ENCODE results near the gene NIM1K. TPM values are rescaled to one million over a fixed set of nuclear protein-coding genes. Genes with fewer than 3 reads are reported as not detected.

Gene NIM1K
- total RNA-seq, 4 donors from 2014 or later: 0.32 TPM; not detected in 3

- no peak for DNase-seq
- Histone ChIP-seq H3K27ac (no peak overlapping the region), H3K4me1 (peaks cover 0 to 14% (median 3%) of the 10 kb centered on the region in 4 donors), H3K4me3 (no peak overlapping the region), H3K9me3 (no peaks in the 10 kb centered on the region), H3K36me3 (no peaks in the 10 kb centered on the region), H3K27me3 (no peaks in the 10 kb centered on the region)
- in situ Hi-C loops (cut with MboI; ENCODE audit: low pct_ligation_motif_present in 1 of 4, low pct_unique_long_range_greater_than_20kb in 1 of 4, low sequenced_read_pairs in 3 of 4) (no loop called here), intact Hi-C loops (cut with DNase I; ENCODE audit: low total_unique reads) (no loop called here)
- no peak for TF ChIP-seq POLR2AphosphoS5 (IDR thresholded peaks at IDR 0.05)
- TF ChIP-seq EP300 (IDR thresholded peaks at IDR 0.05; ENCODE audit: low read depth): no peak
- no peak for TF ChIP-seq POLR2A (IDR thresholded peaks at IDR 0.05)
- TF ChIP-seq CTCF (IDR thresholded peaks at IDR 0.05): no peak
- 74 to 100% methylated on average over 1 to 6 of the region's 6 CpGs for WGBS, 2 donors (ENCODE audit: low coverage in 1 of 2)
Observed at GRCh38 chr5:43210570-43210969, 18.5 kb downstream of the NIM1K start.

- Histone ChIP-seq H3K9me3 (no peaks in the 10 kb centered on the region), H3K4me3 (no peak overlapping the region), H3K36me3 (no peaks in the 10 kb centered on the region), H3K27ac (no peak overlapping the region), H3K4me1 (peaks cover 0 to 9% (median 1%) of the 10 kb centered on the region in 4 donors), H3K27me3 (no peaks in the 10 kb centered on the region)
- in situ Hi-C loops (cut with MboI; ENCODE audit: low pct_ligation_motif_present in 1 of 4, low pct_unique_long_range_greater_than_20kb in 1 of 4, low sequenced_read_pairs in 3 of 4): no loop called here
- no peak for TF ChIP-seq CTCF (IDR thresholded peaks at IDR 0.05)
- TF ChIP-seq EP300 (IDR thresholded peaks at IDR 0.05; ENCODE audit: low read depth): no peak
- DNase-seq: no peak
- 81 to 86% methylated on average over 2 of the region's 2 CpGs for WGBS, 2 donors (ENCODE audit: low coverage in 1 of 2)
- intact Hi-C loops (cut with DNase I; ENCODE audit: low total_unique reads): no loop called here
Observed at GRCh38 chr5:43213951-43214350, 21.9 kb downstream of the NIM1K start.

GRCh38 chr5:43215073-43215631, 23.1 kb downstream of the NIM1K start:
- TF ChIP-seq CTCF (IDR thresholded peaks at IDR 0.05) (no peak), POLR2A (IDR thresholded peaks at IDR 0.05) (no peak), POLR2AphosphoS5 (IDR thresholded peaks at IDR 0.05) (no peak), EP300 (IDR thresholded peaks at IDR 0.05; ENCODE audit: low read depth) (no peak)
- in situ Hi-C loops (cut with MboI; ENCODE audit: low pct_ligation_motif_present in 1 of 4, low pct_unique_long_range_greater_than_20kb in 1 of 4, low sequenced_read_pairs in 3 of 4) (no loop called here), intact Hi-C loops (cut with DNase I; ENCODE audit: low total_unique reads) (no loop called here)
- Histone ChIP-seq H3K4me3 (no peak overlapping the region), H3K36me3 (no peaks in the 10 kb centered on the region), H3K9me3 (no peaks in the 10 kb centered on the region), H3K27ac (no peak overlapping the region), H3K4me1 (no peaks in the 10 kb centered on the region), H3K27me3 (no peaks in the 10 kb centered on the region)
- DNase-seq: no peak
- WGBS, 2 donors (ENCODE audit: low coverage in 1 of 2): 87 to 90% methylated on average over 10 to 11 of the region's 11 CpGs

GRCh38 chr5:43216941-43217340, 24.9 kb downstream of the NIM1K start:
- Histone ChIP-seq H3K9me3 (no peaks in the 10 kb centered on the region), H3K27ac (no peak overlapping the region), H3K4me1 (no peaks in the 10 kb centered on the region), H3K36me3 (no peaks in the 10 kb centered on the region), H3K4me3 (no peak overlapping the region), H3K27me3 (no peaks in the 10 kb centered on the region)
- WGBS, 2 donors (ENCODE audit: low coverage in 1 of 2): 62 to 63% methylated on average over 2 of the region's 2 CpGs
- intact Hi-C loops (cut with DNase I; ENCODE audit: low total_unique reads) (no loop called here), in situ Hi-C loops (cut with MboI; ENCODE audit: low pct_ligation_motif_present in 1 of 4, low pct_unique_long_range_greater_than_20kb in 1 of 4, low sequenced_read_pairs in 3 of 4) (no loop called here)
- TF ChIP-seq CTCF (IDR thresholded peaks at IDR 0.05) (no peak), POLR2AphosphoS5 (IDR thresholded peaks at IDR 0.05) (no peak), POLR2A (IDR thresholded peaks at IDR 0.05) (no peak), EP300 (IDR thresholded peaks at IDR 0.05; ENCODE audit: low read depth) (no peak)
- DNase-seq: no peak

Measured in transverse colon (tissue), 4 donors.